HG03025 (cell line): Measurements from ENCODE around the gene R3HDM1.
A peak's percentile ranks its signal among the peaks of the same experiment; 100 is the strongest.
"Not testable (repeated sequence)": the region's sequence is repeated elsewhere in the genome, so short reads cannot be mapped to it uniquely, and the experiment has no call there.

Source experiments
- ATAC-seq: cut with Tn5 transposase; IDR thresholded peaks from one replicate; pipeline ENCODE4 v1.9.1; 2021; ENCODE audit warnings: mild to moderate bottlenecking, moderate library complexity; ENCODE audit not compliant: unreplicated experiment, low FRiP score

Gene R3HDM1

DNA sequence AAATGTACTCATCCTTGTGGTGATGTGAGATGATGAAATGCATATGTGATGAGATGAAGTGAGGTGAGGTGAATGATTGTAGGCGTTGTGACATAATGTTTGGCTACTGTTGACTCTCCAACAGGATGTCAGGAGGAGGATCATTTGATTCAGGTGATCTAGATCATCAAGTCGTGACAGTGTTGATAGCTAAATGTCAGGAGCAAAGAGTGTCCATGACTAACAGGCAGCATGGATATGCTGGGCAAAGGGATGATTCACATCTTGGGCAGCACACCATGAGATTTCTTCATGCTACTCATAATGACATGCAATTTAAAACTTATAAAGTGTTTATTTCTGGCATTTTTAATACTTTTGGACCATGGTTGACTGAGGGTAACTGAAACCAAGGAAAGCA lies 170.2 kb downstream of the R3HDM1 start:
- no peak for ATAC-seq

DNA sequence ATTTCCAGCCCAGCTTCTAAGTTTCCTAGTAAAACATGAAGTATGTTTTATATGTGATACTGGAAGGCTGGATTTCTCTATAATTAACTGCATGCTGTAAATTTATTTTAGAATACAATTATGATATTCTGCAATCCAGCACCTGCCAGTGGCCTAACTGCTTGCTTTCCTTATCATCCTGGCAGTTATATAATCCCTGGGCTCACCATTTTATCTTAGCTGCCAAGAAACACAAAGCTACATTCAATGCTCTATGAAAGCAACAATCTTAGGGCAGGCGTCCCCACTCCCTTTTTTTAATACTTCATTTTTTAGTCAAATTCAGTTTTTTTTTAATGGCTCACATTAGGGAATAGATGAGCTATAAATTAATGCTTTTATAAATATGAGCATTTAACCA lies 172.0 kb downstream of the R3HDM1 start:
- ATAC-seq = no peak

DNA sequence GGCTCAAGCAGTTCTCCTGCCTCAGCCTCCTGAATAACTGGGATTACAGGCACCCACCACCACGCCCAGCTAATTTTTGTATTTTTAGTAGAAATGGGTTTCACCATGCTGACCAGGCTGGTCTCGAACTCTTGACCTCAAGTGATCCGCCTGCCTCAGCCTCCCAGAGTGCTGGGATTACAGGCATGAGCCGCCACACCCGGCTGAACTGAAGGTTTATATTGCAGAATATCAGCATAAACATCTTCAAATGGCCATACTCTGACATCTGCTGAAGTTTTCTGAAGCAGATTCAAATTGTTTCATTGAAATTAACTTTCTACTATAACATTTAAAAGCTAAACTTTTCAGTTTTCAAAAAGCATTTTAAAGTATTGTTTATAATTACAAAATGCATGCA lies 172.8 kb downstream of the R3HDM1 start:
- not testable (repeated sequence) for ATAC-seq

DNA sequence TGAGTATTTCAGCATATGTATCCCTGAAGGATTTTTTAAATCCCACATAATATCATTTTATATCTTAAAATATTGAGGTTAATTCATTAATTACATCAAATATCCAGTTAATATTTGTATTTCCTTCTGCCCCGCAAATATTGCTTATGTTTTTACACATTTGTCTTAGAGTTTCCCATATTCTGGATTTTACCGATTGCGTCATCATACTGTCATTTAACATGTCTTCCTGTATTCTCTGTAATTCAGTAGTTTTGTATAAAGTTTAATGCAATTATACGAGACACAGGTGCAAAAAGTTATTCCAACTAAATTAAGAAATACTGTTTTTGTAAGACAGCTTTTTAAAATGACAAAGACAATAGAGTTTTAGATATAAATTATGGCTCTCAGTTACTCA lies 176.9 kb downstream of the R3HDM1 start:
- ATAC-seq = no peak

DNA sequence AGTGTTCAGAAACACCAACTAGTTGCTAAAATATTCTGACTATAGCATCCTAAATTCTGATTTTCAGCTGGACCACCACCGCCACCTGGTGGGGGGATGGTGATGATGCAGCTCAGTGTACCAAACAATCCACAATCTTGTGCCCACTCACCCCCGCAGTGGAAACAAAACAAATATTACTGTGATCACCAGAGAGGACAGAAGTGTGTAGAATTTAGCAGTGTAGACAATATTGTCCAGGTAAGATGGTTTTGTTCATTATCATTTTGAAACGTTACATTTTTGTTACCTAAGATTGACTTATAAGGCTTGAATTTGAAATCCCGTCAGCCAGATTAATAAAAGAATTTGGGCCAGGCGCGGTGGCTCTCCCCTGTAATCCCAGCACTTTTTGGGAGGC lies 178.7 kb downstream of the R3HDM1 start:
- ATAC-seq = no peak

DNA sequence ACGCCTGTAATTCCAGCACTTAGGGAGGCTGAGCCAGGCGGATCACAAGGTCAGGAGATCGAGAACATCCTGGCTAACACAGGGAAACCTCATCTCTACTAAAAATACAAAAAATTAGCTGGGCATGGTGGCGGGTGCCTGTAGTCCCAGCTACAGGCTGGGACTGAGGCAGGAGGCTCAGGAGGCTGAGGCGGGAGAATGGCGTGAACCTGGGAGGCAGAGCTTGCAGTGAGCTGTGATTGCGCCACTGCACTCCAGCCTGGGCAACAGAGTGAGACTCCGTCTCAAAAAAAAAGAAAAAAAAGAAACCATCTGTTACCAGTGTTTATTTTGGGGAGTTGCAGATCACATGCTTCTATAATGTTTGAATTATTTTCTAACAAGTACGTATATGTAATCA lies 183.8 kb downstream of the R3HDM1 start:
- ATAC-seq = not testable (repeated sequence)

DNA sequence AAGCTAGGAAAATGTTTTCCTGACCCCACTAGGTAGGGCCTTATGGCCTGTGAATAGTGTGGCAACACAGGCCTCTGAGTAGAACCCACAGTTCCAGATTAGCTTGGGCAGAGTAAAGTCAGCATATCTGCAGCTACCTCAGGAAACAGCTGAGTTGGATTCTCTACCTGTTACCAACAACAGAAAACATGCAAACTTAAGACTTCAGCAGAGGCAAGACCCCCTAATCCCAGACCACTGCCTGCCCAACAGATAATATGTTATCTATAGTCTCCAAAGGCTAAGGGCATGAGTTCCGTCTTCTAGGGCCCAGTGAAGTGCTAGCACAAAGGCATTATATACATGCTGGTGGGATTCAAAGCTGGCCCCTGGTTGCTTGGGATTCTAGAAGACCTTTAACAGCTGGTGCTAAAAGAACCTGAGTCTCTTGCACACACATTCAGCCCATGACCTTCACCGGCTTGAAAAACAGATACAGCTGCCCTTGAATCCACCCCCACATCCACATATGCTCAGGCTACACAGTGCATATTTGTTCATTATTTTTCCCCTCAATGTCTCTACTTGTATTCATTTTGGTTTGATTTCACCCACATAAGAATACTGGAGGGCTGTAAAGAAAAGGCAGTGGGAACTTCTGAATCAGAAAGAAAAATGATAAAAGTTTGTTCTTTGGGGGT lies 196.9 kb downstream of the R3HDM1 start:
- ATAC-seq = no peak

DNA sequence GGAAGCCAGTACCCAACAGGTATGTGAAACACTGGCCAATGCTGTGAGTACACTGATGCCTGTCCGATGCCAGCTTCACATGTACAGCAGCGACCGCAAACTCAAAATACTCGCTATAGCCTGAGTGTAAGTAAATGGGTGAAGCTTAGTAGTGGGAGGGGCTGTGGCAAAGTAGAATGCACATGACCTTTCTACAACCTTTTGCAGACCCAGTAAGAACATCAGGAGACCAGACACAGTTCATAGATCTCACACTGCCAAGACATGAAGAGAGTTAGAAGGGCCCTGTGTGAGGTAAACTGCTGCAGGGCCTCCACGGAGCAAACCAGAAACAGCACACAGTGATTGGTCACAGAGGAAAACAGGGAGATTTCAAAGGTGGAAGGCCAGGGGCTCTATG lies 201.3 kb downstream of the R3HDM1 start:
- no peak for ATAC-seq

DNA sequence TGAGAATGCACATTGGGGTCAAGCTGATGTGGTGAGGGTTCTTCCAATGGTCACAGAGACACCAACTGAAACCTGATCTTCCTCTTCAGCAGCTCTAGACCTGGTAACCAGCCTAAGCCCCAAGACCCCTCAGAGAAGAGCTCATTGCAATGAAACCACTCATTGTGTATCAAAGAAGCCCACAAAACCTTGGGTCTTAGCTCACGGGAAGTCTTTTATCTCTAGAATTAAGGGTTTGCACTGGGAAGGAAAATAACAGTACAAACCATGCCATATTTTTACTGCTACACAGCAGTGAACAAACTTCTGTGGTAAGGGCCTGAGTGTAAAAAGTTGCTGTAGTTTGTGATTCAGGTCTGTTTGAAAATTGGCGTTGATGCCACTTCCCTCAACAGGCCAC lies 201.8 kb downstream of the R3HDM1 start:
- no peak for ATAC-seq

DNA sequence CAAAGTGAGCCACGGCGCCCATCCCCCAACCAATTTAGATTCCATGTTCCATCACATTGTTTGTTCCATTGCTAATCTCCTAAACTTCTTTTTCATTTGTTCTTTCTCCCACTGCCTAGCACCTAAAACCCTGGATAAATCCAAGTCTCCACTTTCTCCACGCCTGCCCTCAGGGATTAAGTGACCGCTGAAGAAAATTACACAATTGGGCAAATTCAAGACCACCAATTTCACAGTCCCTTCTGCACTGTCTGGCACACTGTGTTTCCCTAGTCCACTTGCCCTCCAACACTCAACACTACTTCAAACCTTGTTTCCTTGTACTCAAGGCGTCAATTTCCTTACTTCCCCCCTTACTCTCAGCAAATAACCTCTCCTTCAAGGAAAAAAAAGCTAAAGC lies 205.3 kb downstream of the R3HDM1 start:
- no peak for ATAC-seq

DNA sequence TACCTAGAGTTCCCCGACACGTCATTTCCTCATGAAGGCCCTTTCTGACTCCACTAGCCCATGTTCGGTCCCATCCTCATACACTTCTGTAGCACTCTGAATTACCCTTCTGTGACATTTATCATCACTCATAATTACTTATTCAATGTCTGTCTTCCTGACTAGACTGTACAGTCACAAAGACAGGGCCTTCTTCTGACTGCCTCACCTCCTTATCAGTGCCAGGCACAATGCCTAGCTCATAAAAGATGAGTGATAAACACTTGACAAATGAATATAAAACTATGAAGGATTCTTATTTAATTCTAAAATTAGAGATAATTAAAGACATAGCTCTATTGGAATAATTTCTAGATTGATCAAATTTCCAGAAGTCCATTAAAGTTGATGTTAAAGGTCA lies 208.9 kb downstream of the R3HDM1 start:
- no peak for ATAC-seq

DNA sequence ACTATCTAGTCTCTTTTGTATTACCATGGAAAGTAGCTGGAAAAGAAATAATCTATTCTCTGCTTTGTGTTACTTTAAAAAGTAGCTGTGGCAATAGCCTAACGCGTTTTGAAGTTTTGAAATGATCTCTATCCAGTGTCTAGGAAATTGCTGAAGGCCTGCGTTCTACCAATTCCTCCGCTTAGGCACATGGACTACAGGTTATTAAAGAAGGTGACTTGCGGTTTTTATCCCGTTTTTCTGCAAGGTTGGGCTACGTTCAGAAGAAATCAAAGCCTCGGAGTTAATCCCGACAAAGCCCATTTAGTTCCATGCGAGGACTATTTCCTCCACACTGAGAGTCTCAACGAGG lies 209.7 kb downstream of the R3HDM1 start:
- no peak for ATAC-seq

DNA sequence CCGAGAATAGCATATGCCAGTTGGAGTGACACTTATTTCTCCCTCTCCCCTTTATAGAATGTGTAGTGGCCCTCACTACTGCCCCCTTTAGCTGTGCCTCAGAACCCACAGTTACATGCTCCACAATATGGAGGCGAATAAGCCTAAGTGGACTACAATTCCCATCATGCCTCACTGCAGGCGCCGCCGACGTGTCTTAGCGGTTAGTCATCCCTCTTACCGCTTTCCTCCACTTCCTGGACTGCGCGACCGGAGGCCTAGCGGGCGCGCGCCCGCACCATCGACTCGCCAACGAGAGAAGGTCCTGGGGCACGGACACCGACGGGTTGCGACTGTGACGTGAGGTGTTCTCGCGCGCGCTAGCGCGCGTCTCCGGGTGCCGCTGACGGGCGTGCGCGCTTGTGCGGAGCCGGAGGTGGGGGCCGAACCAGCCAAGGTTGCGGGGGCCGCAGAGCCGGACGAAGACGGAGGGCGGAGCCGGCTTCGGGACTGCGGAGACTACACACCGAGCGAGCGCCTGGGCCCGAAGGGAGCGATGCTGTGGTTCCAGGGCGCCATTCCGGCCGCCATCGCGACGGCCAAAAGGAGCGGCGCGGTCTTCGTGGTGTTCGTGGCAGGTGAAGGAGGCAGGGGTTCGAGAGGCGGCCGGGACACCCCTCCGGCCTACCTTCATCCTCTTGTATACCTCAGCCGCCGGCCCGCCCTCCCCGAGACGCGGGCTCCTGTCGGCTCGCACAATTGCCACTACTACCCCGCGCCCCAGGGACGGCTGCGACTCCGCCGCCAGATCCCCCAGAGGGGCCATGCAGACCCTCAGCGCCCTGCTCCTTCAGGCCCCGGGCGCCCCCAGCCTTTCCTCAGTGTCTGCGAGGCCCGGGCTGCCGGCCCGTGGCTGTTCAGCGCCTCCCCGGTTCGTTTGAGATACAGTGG lies 210.4 kb downstream of the R3HDM1 start, which contains the start of gene UBXN4:
UBXN4 (plus strand) TSS at position 461 of the 930 bp plus-strand sequence; CDS start at position 536, 75 bp downstream.
- peak; percentile 88 for ATAC-seq

DNA sequence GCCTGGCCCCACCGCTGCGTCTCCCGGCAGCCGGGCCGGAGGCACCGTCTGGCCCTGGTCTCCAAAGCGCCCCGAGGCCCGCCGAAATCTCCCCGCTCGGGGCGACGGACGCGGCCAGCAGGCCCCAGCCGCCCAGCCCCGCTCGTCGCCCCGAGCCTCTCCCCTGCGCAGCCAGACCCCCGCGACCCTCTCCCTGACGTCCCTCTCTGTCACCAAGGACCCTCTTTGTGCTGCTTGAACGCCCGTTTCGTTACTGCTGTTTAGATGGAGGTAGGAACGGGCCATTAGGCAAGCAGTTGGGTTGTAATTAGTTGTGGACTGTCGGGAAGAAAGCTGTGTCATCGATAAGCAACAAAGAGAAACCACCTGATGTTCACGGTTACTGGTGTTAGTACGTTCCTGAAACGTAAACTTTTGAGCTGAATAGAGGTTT lies 211.1 kb downstream of the R3HDM1 start:
- peak; percentile 23 for ATAC-seq

DNA sequence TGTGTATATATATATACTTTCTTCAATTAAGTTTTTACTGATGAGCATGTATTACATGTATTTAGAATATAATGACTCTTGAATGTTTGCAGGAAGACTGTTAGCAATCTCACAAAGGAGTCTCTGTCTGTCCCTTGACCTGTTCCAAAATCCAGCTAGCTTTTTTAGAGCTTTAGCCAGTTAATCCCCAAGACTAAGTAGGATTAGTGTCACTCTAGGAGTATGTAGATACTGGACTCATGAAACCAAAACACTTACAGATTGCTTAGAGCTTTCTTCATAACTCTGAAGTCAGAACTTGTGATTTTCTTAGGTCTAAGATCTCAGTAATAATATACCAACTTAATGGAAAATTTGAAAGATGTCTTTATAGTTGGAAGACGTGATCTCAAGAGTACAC lies 212.6 kb downstream of the R3HDM1 start:
- no peak for ATAC-seq

DNA sequence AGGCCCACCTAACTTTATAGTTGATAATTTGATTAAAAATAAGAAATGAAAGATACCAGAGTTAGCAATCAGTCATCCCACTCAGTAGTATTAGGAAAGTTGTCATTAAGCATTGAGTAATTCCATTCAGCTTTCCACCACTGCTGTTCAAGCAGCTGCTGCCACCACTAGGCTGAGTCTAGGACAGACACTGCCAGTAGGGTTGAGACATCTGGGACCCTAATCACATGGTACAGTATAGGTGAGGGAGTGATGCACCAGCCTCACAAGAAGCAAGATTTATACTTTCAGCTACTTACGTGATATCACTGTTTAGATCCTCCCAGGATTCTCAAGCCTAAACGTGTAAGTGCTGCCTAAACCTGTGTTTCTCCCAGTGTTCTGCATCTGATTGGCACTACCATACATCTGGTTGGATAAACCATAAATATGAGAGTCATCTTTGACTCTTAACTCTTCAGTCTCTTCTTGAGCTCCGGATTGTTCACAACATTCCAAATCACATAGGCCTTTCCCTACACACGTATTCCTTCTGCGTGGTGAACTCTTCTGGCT lies 213.6 kb downstream of the R3HDM1 start:
- no peak for ATAC-seq

DNA sequence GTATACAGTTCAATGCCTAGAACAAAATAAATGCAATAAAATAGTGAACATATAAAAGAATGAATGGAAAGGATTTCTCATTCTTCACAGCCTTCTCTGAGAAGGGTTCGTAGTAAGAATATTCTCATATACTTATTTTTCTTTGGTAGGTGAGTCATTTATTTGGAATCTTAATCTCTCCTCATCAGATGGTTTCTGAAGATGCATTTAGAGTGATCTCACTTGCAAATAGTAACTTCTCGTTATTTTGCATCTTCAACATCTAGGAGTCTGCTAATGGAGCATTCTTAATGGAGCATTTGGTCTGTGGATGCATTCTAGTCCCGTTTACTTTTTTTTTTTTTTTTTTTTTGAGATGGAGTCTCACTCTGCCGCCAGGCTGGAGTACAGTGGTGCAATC lies 214.3 kb downstream of the R3HDM1 start:
- ATAC-seq = no peak

DNA sequence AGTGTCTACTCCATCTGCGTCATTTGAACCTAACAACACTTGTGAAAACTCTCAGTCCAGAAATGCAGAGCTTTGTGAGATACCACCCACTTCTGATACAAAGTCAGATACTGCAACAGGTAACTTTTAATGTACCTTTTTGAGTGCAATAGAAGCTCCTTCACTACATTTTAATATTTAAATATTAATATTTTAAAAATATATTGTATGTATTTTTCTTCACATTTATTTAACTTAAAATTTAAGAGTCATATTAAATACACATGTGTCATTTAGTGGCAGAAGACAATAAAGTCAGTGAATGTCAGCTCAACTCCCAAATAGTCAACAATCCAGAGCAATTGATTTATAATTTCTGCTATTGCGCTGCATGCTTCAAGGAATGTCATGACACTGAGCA lies 224.3 kb downstream of the R3HDM1 start:
- ATAC-seq = no peak

DNA sequence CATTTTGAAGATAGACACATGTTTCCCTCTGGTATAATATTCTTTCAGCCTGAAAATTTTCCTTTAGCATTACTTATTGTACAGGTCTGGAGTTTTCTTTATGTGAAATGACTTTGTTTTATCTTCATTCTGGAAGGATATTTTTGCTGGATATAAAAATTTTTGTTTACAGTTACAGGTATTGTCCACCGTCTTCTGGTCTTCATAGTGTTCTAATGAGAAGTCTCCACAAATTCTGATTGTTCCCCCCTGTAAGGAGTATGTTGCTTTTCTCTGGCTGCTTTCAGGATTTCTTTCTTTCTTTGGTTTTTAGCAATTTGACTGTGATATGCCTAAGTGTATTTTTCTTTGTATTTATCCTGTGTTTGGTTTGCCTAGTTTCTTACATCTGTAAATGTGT lies 225.4 kb downstream of the R3HDM1 start:
- no peak for ATAC-seq

DNA sequence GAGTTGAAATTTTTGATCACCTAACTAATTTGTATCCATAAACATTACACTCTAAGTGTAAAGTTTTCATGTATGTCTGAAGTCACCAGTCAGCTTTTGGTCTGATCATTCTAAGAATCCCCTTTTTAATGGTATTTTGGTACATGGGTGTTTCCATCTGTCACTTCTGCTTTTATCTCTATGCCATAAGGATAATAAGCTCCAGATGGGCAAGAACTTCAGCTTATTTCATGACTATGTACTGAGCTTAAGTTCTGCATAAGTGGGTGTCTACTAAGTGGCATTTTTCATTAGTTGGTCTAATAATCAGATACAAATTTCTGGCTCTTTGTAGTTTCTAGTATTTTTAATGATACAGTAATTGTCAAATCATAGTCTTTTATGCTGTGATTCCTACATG lies 230.7 kb downstream of the R3HDM1 start:
- ATAC-seq = no peak

DNA sequence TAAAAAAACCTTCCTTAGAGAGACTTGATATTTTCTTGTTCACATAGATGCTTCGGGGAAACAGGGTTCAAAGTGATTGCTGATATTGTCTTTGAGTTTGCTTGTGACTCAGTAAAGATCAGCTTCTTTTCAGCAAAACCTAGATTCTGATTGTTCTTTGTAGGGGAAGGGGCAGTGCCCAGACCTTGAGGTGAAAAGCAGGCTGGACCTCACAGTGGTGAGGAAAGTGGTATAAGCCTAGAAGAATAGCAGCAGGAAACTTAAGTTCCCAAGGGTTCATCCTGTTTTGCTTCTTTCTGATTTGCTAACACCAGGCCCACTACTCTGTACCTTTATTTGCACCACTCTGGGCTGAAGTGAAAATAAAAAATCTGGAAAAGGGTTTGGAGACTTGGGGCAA lies 231.2 kb downstream of the R3HDM1 start:
- ATAC-seq = no peak

DNA sequence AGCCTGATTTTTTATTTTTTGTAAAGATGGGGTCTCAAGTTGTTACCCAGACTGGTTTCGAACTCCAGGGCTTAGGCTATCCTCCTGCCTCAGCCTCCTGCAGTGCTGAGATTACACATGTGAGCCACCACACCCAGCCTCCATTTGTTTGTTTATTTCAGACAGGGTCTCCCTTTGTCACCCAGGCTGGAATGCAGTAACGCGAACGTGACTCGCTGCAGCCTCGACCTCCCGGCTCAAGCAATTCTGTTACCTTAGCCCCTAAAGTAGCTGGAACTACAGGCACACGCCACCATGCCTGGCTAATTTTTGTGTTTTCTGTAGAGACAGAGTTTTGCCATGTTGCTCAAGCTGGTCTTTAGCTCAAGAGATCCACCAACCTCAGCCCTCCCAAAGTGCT lies 237.6 kb downstream of the R3HDM1 start:
- ATAC-seq = no peak
